Hypothalamus (tissue), 51 donors: ENCODE measurements around the gene PBRM1.
A peak's percentile ranks its signal among the peaks of the same experiment; 100 is the strongest.

Experiments used
- DNase-seq, 51 donors: peaks; one replicate each; lab custom pipeline; 2025; lab: John Stamatoyannopoulos, UW

Gene PBRM1

DNA sequence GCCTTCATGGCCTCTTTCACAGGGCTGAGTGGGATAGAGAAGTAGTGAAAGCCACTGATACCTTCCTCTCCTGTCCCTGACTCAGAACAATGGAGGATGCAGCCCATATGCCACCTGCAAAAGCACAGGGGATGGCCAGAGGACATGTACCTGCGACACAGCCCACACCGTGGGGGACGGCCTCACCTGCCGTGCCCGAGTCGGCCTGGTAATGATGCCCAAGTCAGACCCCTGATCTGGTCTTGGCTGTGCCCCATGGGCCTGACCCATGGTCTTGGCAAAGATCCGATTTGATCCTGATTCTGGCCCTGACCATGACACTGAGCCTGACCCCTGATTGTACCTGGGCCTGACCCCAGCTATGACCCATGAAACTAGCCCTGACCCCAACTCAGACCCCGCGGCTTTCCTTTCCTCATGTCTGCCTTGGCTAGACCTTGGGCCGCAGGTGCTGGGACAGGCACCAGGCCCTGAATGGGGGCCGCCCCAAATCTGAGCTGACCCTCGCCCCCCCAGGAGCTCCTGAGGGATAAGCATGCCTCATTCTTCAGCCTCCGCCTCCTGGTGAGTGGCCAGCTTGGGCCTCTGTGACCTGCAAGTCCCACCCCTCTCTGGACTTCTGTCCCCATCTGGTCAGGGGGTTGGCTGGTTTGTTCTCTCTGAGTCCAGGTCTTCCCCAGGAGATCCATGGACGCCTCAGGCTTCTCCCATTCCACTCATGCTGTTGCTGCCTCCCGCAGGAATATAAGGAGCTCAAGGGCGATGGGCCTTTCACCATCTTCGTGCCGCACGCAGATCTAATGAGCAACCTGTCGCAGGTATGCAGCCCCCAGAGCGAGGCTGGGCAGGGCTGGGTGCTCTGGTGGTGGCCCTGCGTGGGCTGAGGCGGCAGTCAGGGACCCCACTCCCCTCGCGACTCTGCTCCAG is 167.7 kb downstream of the PBRM1 start:
- no peak for DNase-seq

- DNase-seq = no peak
Observed at GRCh38 chr3:52516509-52517195, 169.1 kb downstream of the PBRM1 start.

DNA sequence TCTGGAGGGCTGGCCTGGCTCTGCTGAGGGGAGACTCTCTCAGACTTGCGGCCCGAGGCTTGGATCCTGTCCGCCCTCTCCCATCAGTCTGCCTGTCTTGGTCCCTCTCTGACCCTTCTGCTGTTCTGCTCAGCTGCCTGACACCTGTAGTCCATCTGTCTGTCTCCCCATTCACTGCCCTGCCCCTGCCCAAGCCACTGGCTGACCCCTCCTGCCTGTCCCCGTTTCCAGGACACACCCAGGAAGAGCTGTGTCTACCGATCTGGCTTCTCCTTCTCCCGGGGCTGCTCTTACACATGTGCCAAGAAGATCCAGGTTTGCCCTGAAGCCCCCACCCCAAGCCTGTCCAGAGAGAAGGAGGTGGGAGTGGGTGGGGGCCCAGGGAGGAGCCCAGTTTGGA is 170.5 kb downstream of the PBRM1 start:
- no peak for DNase-seq

GRCh38 chr3:52514576-52514975 is 171.1 kb downstream of the PBRM1 start:
- no peak for DNase-seq

DNA sequence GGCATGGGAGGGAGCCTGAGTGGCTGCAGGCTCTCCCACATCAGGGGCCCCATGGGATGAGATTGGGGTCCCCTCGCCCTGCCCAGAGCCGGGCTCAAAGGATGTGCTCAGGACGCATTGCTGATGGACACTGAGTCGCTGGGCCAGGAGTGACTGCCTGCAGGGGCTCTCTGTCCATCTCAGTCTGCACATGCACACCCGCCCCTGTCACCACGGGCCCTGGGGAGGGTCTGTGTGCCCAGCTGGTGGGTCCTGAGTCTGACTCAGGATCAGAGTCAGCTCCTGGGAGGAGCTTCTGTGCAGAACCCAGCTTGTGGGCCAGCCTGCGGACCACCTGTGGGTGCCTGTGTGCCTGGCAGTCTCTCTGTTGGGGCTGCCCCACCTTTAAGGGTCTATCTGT is 172.4 kb downstream of the PBRM1 start:
- no peak for DNase-seq

GRCh38 chr3:52512727-52513126 is 173.0 kb downstream of the PBRM1 start:
- DNase-seq = no peak

- no peak for DNase-seq
Observed at GRCh38 chr3:52512105-52512504, 173.6 kb downstream of the PBRM1 start.

DNA sequence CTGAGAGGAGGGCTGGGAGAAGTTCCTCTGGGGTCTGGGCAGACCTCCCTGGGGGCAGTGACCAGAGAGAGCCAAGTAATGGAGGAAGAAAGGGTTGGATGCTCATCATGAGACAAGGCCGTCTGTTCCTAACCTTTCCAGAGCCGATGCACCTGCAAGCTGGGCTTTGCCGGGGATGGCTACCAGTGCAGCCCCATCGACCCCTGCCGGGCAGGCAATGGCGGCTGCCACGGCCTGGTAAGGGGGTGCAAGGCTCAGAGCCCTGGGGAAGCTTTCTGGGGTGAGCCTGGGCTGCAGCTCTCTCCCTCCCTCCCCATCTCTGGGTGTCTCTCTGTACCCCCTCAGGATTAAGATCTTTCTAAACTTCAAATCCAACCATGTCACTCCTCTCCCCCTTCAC is 174.2 kb downstream of the PBRM1 start:
- no peak for DNase-seq

- no peak for DNase-seq
Observed at GRCh38 chr3:52509753-52510328, 175.9 kb downstream of the PBRM1 start.

- no peak for DNase-seq
Observed at GRCh38 chr3:52507359-52507758, 178.4 kb downstream of the PBRM1 start.

DNA sequence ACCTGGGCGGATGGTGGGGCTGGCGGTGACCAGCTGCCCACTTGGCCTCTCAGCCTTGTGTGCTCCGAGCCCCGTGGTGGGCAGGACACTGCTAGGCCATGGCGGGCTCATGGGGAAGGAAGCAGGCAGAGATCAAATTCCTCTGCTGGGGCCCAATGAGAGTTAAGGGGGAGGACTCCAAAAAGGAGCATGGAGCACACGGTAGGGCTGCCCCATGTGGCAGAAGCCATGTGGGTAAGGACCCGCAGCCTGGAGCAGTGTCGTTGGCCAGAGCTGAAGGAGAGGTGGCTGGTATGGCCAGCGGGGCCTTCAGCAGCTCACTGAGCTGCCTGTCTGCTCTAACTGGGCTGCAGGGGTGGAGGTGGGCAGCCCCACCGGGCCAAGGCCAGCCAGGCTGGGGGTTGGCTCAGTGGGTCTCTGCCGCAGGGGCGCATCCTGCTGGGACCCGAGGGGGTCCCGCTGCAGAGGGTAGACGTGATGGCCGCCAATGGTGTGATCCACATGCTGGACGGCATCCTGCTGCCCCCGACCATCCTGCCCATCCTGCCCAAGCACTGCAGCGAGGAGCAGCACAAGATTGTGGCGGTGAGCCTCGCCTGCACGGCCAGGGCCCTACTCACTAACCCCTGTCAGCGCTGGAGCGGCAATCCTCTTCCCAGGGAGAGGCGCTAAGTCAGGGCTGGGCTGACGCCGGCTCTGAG is 179.3 kb downstream of the PBRM1 start:
- DNase-seq = no peak

DNA sequence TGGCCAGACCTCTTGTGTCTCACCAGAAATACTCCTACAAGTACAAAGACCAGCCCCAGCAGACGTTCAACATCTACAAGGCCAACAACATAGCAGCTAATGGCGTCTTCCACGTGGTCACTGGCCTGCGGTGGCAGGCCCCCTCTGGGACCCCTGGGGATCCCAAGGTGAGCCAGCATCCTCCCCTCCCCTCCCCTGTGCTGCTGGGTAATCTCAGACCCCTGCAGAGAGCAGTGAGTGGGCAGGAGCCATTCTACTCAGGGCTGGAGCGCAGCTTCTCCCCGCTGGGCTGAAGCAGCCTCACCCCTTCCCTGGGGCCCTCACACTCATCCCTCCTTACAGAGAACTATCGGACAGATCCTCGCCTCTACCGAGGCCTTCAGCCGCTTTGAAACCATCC is 180.7 kb downstream of the PBRM1 start:
- DNase-seq = no peak

DNA sequence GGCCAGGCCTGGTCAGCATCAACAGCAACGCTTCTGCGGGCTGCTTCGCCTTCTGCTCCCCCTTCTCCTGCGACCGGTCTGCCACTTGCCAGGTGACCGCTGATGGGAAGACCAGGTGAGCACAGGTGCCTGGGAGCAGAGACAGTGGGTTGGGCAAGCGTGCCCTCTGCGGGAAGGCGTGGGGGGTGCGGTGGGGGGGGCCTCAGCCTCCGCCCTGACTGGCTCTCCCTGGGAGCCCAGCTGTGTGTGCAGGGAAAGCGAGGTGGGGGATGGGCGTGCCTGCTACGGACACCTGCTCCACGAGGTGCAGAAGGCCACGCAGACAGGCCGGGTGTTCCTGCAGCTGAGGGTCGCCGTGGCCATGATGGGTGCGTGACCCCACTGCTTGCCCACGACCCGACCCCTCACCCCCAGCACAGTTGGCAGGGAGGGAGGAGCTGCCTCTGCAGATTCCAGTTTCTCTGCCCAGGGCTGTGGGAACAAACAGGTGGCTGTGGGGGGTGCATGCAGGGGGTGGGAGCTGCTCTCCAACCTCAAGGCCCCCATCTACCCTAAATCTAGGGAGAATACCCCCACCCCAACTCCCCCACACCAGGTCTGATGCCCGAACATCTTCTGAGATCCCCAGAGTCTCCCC is 181.8 kb downstream of the PBRM1 start:
- DNase-seq = no peak

DNA sequence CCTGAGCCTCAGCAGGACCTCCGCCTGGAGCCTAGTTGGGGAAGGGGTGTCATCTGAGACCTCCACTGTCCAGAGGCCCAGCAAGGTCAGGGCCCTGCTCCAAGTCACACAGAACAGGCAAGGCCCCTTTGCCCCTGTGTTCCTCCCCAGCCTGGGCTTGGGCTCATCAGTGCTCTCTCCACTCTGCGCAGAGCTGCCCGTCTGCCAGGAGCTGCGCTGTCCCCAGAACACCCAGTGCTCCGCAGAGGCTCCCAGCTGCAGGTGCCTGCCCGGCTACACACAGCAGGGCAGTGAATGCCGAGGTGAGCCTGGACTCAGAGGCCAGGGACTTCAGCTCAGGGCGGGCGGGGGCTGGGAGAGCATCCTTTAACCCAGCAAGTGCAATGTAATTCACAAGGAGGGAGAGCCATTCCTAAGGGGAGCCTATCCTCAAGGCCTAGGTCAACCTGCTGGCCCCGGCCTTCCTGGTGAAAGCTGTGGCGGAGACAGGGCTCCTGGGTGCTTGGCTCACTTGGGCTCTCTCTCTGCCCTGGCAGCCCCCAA is 182.8 kb downstream of the PBRM1 start:
- DNase-seq = no peak

DNA sequence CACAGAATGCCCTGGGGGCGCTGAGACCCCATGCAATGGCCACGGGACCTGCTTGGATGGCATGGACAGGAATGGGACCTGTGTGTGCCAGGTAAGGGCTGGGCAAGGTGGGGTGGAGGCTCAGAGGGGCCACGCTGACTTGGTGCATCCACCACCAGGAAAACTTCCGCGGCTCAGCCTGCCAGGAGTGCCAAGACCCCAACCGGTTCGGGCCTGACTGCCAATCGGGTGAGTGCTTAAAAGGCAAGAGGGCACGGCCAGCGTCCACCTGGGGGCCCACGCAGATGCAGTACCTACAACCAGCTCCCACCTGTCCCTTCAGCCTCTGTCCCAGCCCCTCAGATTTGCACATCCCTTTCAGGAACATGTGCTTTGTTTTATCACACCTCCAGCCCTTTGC is 183.7 kb downstream of the PBRM1 start:
- DNase-seq = no peak

DNA sequence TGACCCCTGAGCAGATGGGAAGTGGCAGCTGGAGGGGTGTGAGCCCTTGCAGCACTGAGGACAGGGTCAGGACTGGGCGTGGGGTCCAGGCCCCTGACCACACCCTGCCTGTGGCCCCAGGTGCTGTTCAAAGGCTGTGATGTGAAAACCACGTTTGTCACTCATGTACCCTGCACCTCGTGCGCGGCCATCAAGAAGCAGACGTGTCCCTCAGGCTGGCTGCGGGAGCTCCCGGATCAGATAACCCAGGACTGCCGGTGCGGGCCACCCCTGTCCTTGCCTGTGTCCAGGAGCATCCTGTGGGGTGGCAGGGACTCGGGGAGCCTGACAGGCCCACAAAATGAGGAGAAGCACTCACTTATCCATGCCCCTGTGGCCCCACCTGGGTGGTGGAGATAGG is 184.7 kb downstream of the PBRM1 start:
- DNase-seq = no peak

- DNase-seq = peak in 26 of 51 donors; percentile 8 to 59 (median 25)
Observed at GRCh38 chr3:52498137-52499054, 187.3 kb downstream of the PBRM1 start.

- no peak for DNase-seq
Observed at GRCh38 chr3:52495777-52496602, 189.7 kb downstream of the PBRM1 start.
